ENCODE measurements around the gene ELF4.

DNA sequence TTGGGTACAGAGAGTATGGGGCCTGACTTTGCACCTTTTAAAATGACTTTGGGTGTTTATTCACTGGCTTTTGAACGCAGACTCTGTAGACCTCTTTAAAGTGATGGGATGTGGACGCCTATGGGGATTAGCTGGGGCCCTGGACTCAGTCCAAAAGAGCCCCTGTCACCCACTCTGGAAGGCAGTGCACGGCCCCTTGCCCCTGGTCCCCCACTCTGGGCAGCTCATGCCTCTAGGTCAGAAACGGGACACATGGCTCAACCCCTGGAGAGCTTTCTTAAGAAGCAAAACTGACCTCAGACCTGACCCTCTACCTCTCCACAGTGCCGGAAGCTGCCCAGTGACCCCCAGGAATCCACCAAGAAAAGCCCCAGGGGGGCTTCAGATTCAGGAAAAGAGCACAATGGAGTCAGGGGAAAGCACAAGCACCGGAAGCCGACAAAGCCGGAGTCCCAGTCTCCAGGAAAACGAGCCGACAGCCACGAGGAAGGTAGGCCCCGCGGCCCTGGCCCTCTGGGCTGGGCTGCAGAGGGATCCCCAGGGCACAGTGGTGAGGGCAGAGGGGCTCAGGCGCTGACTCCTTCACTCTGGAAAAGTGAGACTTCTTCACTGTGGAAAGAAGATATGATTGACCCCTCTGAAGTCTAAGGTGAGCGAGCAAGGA, 89.5 kb downstream of the ELF4 start:
- TF ChIP-seq CTCF (IDR thresholded peaks at IDR 0.05) (no peak), MAX (CRISPR knock-in tag; IDR thresholded peaks at IDR 0.05) (no peak), FOXJ3 (CRISPR knock-in tag; IDR thresholded peaks at IDR 0.05; ENCODE audit: borderline replicate concordance) (no peak)

Data from WTC11 (cell line).